Vagina (tissue), 2 donors: ENCODE measurements around the gene CACNA1H. TPM values are rescaled to one million over a fixed set of nuclear protein-coding genes. Genes with fewer than 3 reads are reported as not detected.

Experiments used
- DNase-seq, 2 donors: peaks; one replicate each; pipeline ENCODE4 v3.0.0-alpha.2; 2017; ENCODE audit errors: extremely low spot score in 2 of 2
- H3K27ac ChIP-seq: fragments of 200-600 bp; sonication (generic); one replicate; pipeline ENCODE4 v1.5.1; 2019
- H3K27me3 ChIP-seq: fragments of 200-600 bp; sonication (generic); one replicate; pipeline ENCODE4 v1.5.1; 2019
- H3K36me3 ChIP-seq, 2 donors: fragments of 200-600 bp; sonication (generic); one replicate each; pipeline ENCODE4 v1.5.1; 2017 to 2019
- H3K4me1 ChIP-seq: fragments of 200-600 bp; sonication (generic); one replicate; pipeline ENCODE4 v1.5.1; 2019
- H3K4me3 ChIP-seq, 2 donors: fragments of 200-600 bp; sonication (generic); 1 replicate in 1 of 2; 2 replicates in 1 of 2; pipeline ENCODE4 v1.5.1; 2016 to 2019
- H3K9me3 ChIP-seq: fragments of 200-600 bp; sonication (generic); one replicate; pipeline ENCODE4 v1.5.1; 2019
- POLR2A ChIP-seq, 2 donors: fragments of 450-650 bp; IDR thresholded peaks; one replicate each; pipeline ENCODE4 v1.6.1; 2017; ENCODE audit warnings: antibody characterized with exemption in 2 of 2, mild to moderate bottlenecking in 2 of 2, moderate library complexity in 2 of 2
- POLR2AphosphoS5 ChIP-seq, 2 donors: sonication (generic); formaldehyde crosslinking; IDR thresholded peaks; one replicate each; pipeline ENCODE4 v1.9.0; 2017; ENCODE audit warnings: antibody characterized with exemption in 2 of 2, mild to moderate bottlenecking in 2 of 2, low read depth in 1 of 2; ENCODE audit not compliant: insufficient read depth in 1 of 2
- intact Hi-C: fragments of 100-400 bp; cut with DNase I; formaldehyde crosslinking; loops from one replicate; pipeline ENCODE4 v1.15.1; 2023
- total RNA-seq: library from RNA; depleted of rRNA; stranded (reverse); fragments of >200 nt; gene quantifications from one replicate; pipeline ENCODE4 v1.2.3, GENCODE V29; 2016
- TF ChIP-seq, protein P1 (sequence below), 3 experiments: fragments of 450-650 bp in 2 of 3; fragments of 200-600 bp in 1 of 3; sonication (generic) in 1 of 3; IDR thresholded peaks; one replicate each; pipeline ENCODE4 v1.5.1; 2017 to 2019; ENCODE audit warnings: antibody characterized with exemption in 3 of 3, mild to moderate bottlenecking in 2 of 3, moderate library complexity in 2 of 3

Gene CACNA1H
- total RNA-seq, 1 donor from 2014 or later: 10.8 TPM

GRCh38 chr16:1145383-1146100 is 7.4 kb upstream of the CACNA1H start:
- DNase-seq: no peak
- Histone ChIP-seq H3K4me3 (no peak overlapping the region), H3K36me3 (no peaks in the 10 kb centered on the region), H3K4me1 (no peaks in the 10 kb centered on the region), H3K27ac (no peak overlapping the region), H3K27me3 (no peaks in the 10 kb centered on the region), H3K9me3 (no peaks in the 10 kb centered on the region)
- TF ChIP-seq, protein P1, sequence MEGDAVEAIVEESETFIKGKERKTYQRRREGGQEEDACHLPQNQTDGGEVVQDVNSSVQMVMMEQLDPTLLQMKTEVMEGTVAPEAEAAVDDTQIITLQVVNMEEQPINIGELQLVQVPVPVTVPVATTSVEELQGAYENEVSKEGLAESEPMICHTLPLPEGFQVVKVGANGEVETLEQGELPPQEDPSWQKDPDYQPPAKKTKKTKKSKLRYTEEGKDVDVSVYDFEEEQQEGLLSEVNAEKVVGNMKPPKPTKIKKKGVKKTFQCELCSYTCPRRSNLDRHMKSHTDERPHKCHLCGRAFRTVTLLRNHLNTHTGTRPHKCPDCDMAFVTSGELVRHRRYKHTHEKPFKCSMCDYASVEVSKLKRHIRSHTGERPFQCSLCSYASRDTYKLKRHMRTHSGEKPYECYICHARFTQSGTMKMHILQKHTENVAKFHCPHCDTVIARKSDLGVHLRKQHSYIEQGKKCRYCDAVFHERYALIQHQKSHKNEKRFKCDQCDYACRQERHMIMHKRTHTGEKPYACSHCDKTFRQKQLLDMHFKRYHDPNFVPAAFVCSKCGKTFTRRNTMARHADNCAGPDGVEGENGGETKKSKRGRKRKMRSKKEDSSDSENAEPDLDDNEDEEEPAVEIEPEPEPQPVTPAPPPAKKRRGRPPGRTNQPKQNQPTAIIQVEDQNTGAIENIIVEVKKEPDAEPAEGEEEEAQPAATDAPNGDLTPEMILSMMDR (IDR thresholded peaks at IDR 0.05): no peak
- no peak for TF ChIP-seq POLR2AphosphoS5 (IDR thresholded peaks at IDR 0.05; ENCODE audit: insufficient read depth in 1 of 2, low read depth in 1 of 2)
- no peak for TF ChIP-seq POLR2A (IDR thresholded peaks at IDR 0.05)
- intact Hi-C loops: no loop called here

- intact Hi-C loops: no loop called here
- Histone ChIP-seq H3K27me3 (no peaks in the 10 kb centered on the region), H3K36me3 (no peaks in the 10 kb centered on the region), H3K27ac (no peak overlapping the region), H3K9me3 (no peaks in the 10 kb centered on the region), H3K4me1 (no peaks in the 10 kb centered on the region), H3K4me3 (no peak overlapping the region)
- TF ChIP-seq, protein P1 (IDR thresholded peaks at IDR 0.05): no peak
- no peak for TF ChIP-seq POLR2A (IDR thresholded peaks at IDR 0.05)
- no peak for TF ChIP-seq POLR2AphosphoS5 (IDR thresholded peaks at IDR 0.05; ENCODE audit: insufficient read depth in 1 of 2, low read depth in 1 of 2)
- DNase-seq: no peak
Measured at GRCh38 chr16:1146409-1146808, 6.5 kb upstream of the CACNA1H start.

- no peaks in the 10 kb centered on the region for H3K4me1 ChIP-seq
- no peak for DNase-seq
- H3K27ac ChIP-seq: no peak overlapping the region
- intact Hi-C loops: no loop called here
- no peak overlapping the region for H3K4me3 ChIP-seq
- H3K27me3 ChIP-seq: no peaks in the 10 kb centered on the region
- no peaks in the 10 kb centered on the region for H3K36me3 ChIP-seq
- TF ChIP-seq POLR2AphosphoS5 (IDR thresholded peaks at IDR 0.05; ENCODE audit: insufficient read depth in 1 of 2, low read depth in 1 of 2) (no peak), POLR2A (IDR thresholded peaks at IDR 0.05) (no peak)
- TF ChIP-seq, protein P1 (IDR thresholded peaks at IDR 0.05): no peak
- no peaks in the 10 kb centered on the region for H3K9me3 ChIP-seq
Measured at GRCh38 chr16:1147027-1147426, 5.9 kb upstream of the CACNA1H start.

GRCh38 chr16:1149101-1149636 is 3.7 kb upstream of the CACNA1H start:
- Histone ChIP-seq H3K9me3 (no peaks in the 10 kb centered on the region), H3K27ac (no peak overlapping the region), H3K27me3 (no peaks in the 10 kb centered on the region), H3K4me3 (no peak overlapping the region), H3K4me1 (peaks cover 5% of the 10 kb centered on the region), H3K36me3 (no peaks in the 10 kb centered on the region)
- TF ChIP-seq, protein P1 (IDR thresholded peaks at IDR 0.05): no peak
- no peak for TF ChIP-seq POLR2AphosphoS5 (IDR thresholded peaks at IDR 0.05; ENCODE audit: insufficient read depth in 1 of 2, low read depth in 1 of 2)
- no peak for TF ChIP-seq POLR2A (IDR thresholded peaks at IDR 0.05)
- intact Hi-C loops: no loop called here
- DNase-seq: no peak

DNA sequence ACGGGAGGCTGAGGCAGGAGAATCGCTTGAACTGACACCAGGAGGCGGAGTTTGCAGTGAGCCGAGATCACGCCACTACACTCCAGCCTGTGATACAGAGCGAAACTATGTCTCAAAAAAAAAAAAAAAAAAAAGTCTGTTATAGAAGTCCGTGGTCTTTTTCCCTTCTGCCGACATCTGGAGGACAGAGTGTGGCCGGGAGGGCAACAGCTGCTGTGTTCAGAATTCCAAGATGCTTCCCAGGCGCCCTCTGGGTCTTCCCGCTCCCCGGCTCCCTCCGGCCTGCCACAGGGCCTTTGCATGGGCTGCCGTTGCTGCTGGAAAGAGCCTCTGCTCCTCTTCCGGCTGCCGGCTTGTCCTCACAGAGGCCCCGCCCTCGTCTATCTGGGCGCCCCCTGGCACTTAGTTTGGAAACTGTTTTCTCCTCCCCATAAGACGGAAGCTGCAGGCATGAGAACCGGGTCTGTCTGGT is 2.4 kb upstream of the CACNA1H start:
- Histone ChIP-seq H3K9me3 (no peaks in the 10 kb centered on the region), H3K4me1 (peaks cover 14% of the 10 kb centered on the region), H3K36me3 (no peaks in the 10 kb centered on the region), H3K27ac (no peak overlapping the region), H3K4me3 (no peak overlapping the region), H3K27me3 (peaks cover 11% of the 10 kb centered on the region)
- intact Hi-C loops: loop anchor here (10.0 kb wide), 1 partner anchor 894 kb away; the partner anchor contains the start of genes NTHL1 and TSC2
- DNase-seq: no peak
- TF ChIP-seq POLR2AphosphoS5 (IDR thresholded peaks at IDR 0.05; ENCODE audit: insufficient read depth in 1 of 2, low read depth in 1 of 2) (no peak), POLR2A (IDR thresholded peaks at IDR 0.05) (no peak)
- TF ChIP-seq, protein P1 (IDR thresholded peaks at IDR 0.05): no peak
